GM12878 (cell line): ENCODE results near the gene FAM83G. TPM values are rescaled to one million over a fixed set of nuclear protein-coding genes. Genes with fewer than 3 reads are reported as not detected.

Experiments used
- ATAC-seq: fragments of 200-7000 bp; cut with Tn5 transposase; 3 replicates; pipeline ENCODE4 v1.9.1; 2020; ENCODE audit warnings: mild to moderate bottlenecking, moderate library complexity
- BruUV-seq: library from RNA; stranded (reverse); fragments of 400-500 nt; replicated peaks from 2 replicates; lab custom pipeline; 2021; lab: Mats Ljungman, UMichigan
- CTCF ChIA-PET: fragments of 300-600 bp; sonication (Branson Sonifier 250); formaldehyde crosslinking; extraction: SDS; loops from one replicate; lab custom pipeline; 2021; ENCODE audit warnings: inconsistent platforms; lab: Yijun Ruan, JAX
- POLR2A ChIA-PET: fragments of 350-600 bp; formaldehyde crosslinking; extraction: SDS; loops from one replicate; lab custom pipeline; 2021; ENCODE audit warnings: inconsistent platforms; lab: Charles Lee
- RAD21 ChIA-PET: fragments of 300-600 bp; sonication (Branson Sonifier 250); formaldehyde crosslinking; loops from one replicate; lab custom pipeline; 2023; ENCODE audit warnings: antibody characterized with exemption; ENCODE audit not compliant: unreplicated experiment; lab: Charles Lee
- SMC1A ChIA-PET: fragments of 300-600 bp; sonication (Branson Sonifier 250); formaldehyde crosslinking; loops from one replicate; lab custom pipeline; 2023; ENCODE audit not compliant: unreplicated experiment, uncharacterized antibody; lab: Charles Lee
- DNase-seq: peaks from one replicate; pipeline ENCODE4 v3.0.0-alpha.2; 2011; ENCODE audit warnings: low read depth, low spot score
- FAIRE-seq: peaks from 3 replicates; lab custom pipeline; 2011; peaks lifted over from hg19 to GRCh38; lab: Jason Lieb, UNC
- H2AFZ ChIP-seq: 2 replicates; pipeline ENCODE4 v1.6.0; 2011; ENCODE audit warnings: low read depth, low read length, control low read depth; ENCODE audit not compliant: control insufficient read depth
- H3K27ac ChIP-seq: 2 replicates; pipeline ENCODE4 v1.5.1; 2011; ENCODE audit warnings: control low read depth; ENCODE audit not compliant: control insufficient read depth, insufficient read depth
- H3K27me3 ChIP-seq, 2 experiments: replicated peaks in 1 of 2; 2 replicates each; pipeline versions ENCODE4 v1.6.0 to v1.6.1; 2011; ENCODE audit warnings: low read length in 1 of 2; ENCODE audit not compliant: control insufficient read depth in 2 of 2, insufficient read depth in 2 of 2
- H3K36me3 ChIP-seq, 2 experiments: 2 replicates each; pipeline ENCODE4 v1.5.1; 2011; ENCODE audit warnings: low read length in 1 of 2; ENCODE audit not compliant: control insufficient read depth in 2 of 2, insufficient read depth in 2 of 2
- H3K4me1 ChIP-seq: 2 replicates; pipeline ENCODE4 v1.6.1; 2011; ENCODE audit warnings: mild to moderate bottlenecking, low read length, moderate library complexity, mixed read lengths; ENCODE audit not compliant: control insufficient read depth, insufficient read depth
- H3K4me2 ChIP-seq: 2 replicates; pipeline ENCODE4 v1.6.0; 2011; ENCODE audit warnings: control low read depth; ENCODE audit not compliant: control insufficient read depth, insufficient read depth
- H3K4me3 ChIP-seq: fragments of 200-600 bp; sonication (generic); 2 replicates; pipeline ENCODE4 v1.5.1; 2016
- H3K79me2 ChIP-seq: 2 replicates; pipeline ENCODE4 v1.6.0; 2011; ENCODE audit warnings: low read length; ENCODE audit not compliant: control insufficient read depth, insufficient read depth
- H3K9ac ChIP-seq: 2 replicates; pipeline ENCODE4 v1.8.0; 2011; ENCODE audit warnings: low read length, control low read depth, mixed read lengths; ENCODE audit not compliant: control insufficient read depth, insufficient read depth
- H3K9me3 ChIP-seq: replicated peaks from 3 replicates; pipeline ENCODE4 v1.5.1; 2011; ENCODE audit warnings: mild to moderate bottlenecking, low read length; ENCODE audit not compliant: control insufficient read depth, insufficient read depth
- H4K20me1 ChIP-seq: 2 replicates; pipeline ENCODE4 v1.6.0; 2011; ENCODE audit not compliant: control insufficient read depth, insufficient read depth
- BHLHE40 ChIP-seq, 2 experiments: fragments of 450-650 bp in 1 of 2; IDR thresholded peaks; 2 replicates each; pipeline ENCODE4 v1.6.1; 2011 to 2017; ENCODE audit warnings: low read depth in 2 of 2, borderline replicate concordance in 1 of 2, improper control_type of control experiment in 1 of 2, low read length in 1 of 2, mild to moderate bottlenecking in 1 of 2
- ETV6 ChIP-seq, 2 experiments: fragments of 450-650 bp in 1 of 2; IDR thresholded peaks in 1 of 2; conservative IDR thresholded peaks in 1 of 2; 2 replicates each; pipeline ENCODE4 v1.6.1; 2014; ENCODE audit warnings: antibody characterized with exemption in 1 of 2, borderline replicate concordance in 1 of 2, low read depth in 1 of 2, mild to moderate bottlenecking in 1 of 2, moderate library complexity in 1 of 2
- MLLT1 ChIP-seq: fragments of 450-650 bp; IDR thresholded peaks from 2 replicates; pipeline ENCODE4 v1.6.1; 2016; ENCODE audit warnings: mild to moderate bottlenecking
- MTA2 ChIP-seq: fragments of 450-650 bp; IDR thresholded peaks from 2 replicates; pipeline ENCODE4 v1.6.1; 2016; ENCODE audit warnings: low read depth, mild to moderate bottlenecking, moderate library complexity
- MTA3 ChIP-seq: IDR thresholded peaks from 2 replicates; pipeline ENCODE4 v1.6.1; 2012; ENCODE audit warnings: low read length, inconsistent platforms, borderline replicate concordance
- NBN ChIP-seq: fragments of 450-650 bp; IDR thresholded peaks from 2 replicates; pipeline ENCODE4 v1.6.1; 2016
- NR2C1 ChIP-seq: fragments of 450-650 bp; IDR thresholded peaks from 2 replicates; pipeline ENCODE4 v1.6.1; 2017; ENCODE audit warnings: antibody characterized with exemption, mild to moderate bottlenecking, moderate library complexity
- NR2C2 ChIP-seq: IDR thresholded peaks from 2 replicates; pipeline ENCODE4 v1.6.1; 2011; ENCODE audit warnings: borderline replicate concordance, low read depth; ENCODE audit not compliant: control insufficient read depth, insufficient read length
- PAX8 ChIP-seq: fragments of 450-650 bp; IDR thresholded peaks from 2 replicates; pipeline ENCODE4 v1.6.1; 2017; ENCODE audit warnings: mild to moderate bottlenecking, moderate library complexity
- PKNOX1 ChIP-seq: fragments of 450-650 bp; IDR thresholded peaks from 2 replicates; pipeline ENCODE4 v1.6.1; 2016; ENCODE audit warnings: mild to moderate bottlenecking
- POLR2AphosphoS5 ChIP-seq: IDR thresholded peaks from 2 replicates; pipeline ENCODE4 v1.6.1; 2011; ENCODE audit warnings: mild to moderate bottlenecking, low read length, inconsistent platforms
- RCOR1 ChIP-seq: conservative IDR thresholded peaks from 2 replicates; pipeline ENCODE4 v1.6.1; 2012; ENCODE audit warnings: low read depth, low read length, improper control_type of control experiment
- SKIL ChIP-seq: fragments of 450-650 bp; IDR thresholded peaks from 2 replicates; pipeline ENCODE4 v1.6.1; 2017; ENCODE audit warnings: mild to moderate bottlenecking, low read depth, inconsistent platforms; ENCODE audit not compliant: poor library complexity, severe bottlenecking
- TCF7 ChIP-seq: IDR thresholded peaks from 2 replicates; pipeline ENCODE4 v1.6.1; 2014; ENCODE audit warnings: antibody characterized with exemption, borderline replicate concordance
- ZNF622 ChIP-seq: fragments of 450-650 bp; IDR thresholded peaks from 2 replicates; pipeline ENCODE4 v1.6.1; 2017; ENCODE audit warnings: mild to moderate bottlenecking, inconsistent platforms
- WGBS: methylation state at CpG from one replicate; pipeline ENCODE4 v1.1.6; 2016; ENCODE audit warnings: low lambda C conversion rate; ENCODE audit not compliant: insufficient replicate concordance, insufficient coverage; ENCODE audit errors: missing lambda C conversion rate; 5-methylcytosine and 5-hydroxymethylcytosine counted together
- in situ Hi-C: fragments of 300-500 bp; cut with MboI; formaldehyde crosslinking; loops from 9 replicates; pipeline ENCODE4 v1.14.3; 2018; ENCODE audit warnings: mixed read lengths
- intact Hi-C: fragments of 100-400 bp; cut with micrococcal nuclease; formaldehyde crosslinking; loops from one replicate; pipeline ENCODE4 v1.14.2; 2022; ENCODE audit not compliant: unreplicated experiment
- polyA plus RNA-seq, 11 experiments: library from polyadenylated mRNA; depleted of rRNA in 4 of 11; unstranded in 6 of 11; stranded (reverse) in 5 of 11; fragments of >200 nt; fragmentation: Nextera tagmentation in 4 of 11; fragmentation: Illumina TruSeq in 1 of 11; extraction: Ambion mirVana in 4 of 11; extraction: Trizol in 1 of 11; gene quantifications; 1 replicate in 1 of 11; 2 replicates in 10 of 11; pipeline versions ENCODE4 v1.2.1 to v1.2.3, GENCODE V29; 2011 to 2016; ENCODE audit warnings: inconsistent platforms in 2 of 11, missing spikeins in 2 of 11, low read depth in 1 of 11
- total RNA-seq, 4 experiments: library from RNA; depleted of rRNA in 3 of 4; stranded (reverse); fragments of >200 nt in 3 of 4; fragmentation: Illumina TruSeq in 1 of 4; extraction: Trizol in 1 of 4; gene quantifications; 2 replicates each; pipeline versions ENCODE4 v1.2.1 to v1.2.3, GENCODE V29; 2013 to 2021

The FAM83G gene
- total and polyA plus RNA-seq, 10 of the 15 experiments (the other 5 are each of a cell fraction or from before 2014, with no cell fraction given): 0.03 to 16.7 (median 6.5) TPM

GRCh38 chr17:18920911-18921441 is 83.6 kb downstream of the FAM83G start (continued):
- TF ChIP-seq SKIL (peak; percentile 45), PKNOX1 (peak; percentile 71; the same call in 1 of the 2 replicates), MLLT1 (peak; percentile 78), MTA2 (peak; percentile 76; the same call in 1 of the 2 replicates)

- H3K36me3 ChIP-seq: peaks cover 12 to 15% of the 10 kb centered on the region in 2 experiments; a peak in 3 of 4 replicates
- intact Hi-C loops: no loop called here
- H3K9ac ChIP-seq: peak overlapping the region; percentile 30
- FAIRE-seq (no peak), DNase-seq (no peak), ATAC-seq (no peak)
- H3K4me3 ChIP-seq: no peak overlapping the region; the same call in 1 of the 2 replicates
- peak overlapping the region; percentile 68; the same call in 1 of the 2 replicates for H3K4me2 ChIP-seq
- no TSS peak for BruUV-seq
- ChIA-PET SMC1A (interaction anchor here (0.9 to 2.0 kb wide), 4 partner anchors 10 to 61 kb away, joined by 3 to 5 read pairs (median 4); no protein-coding TSS in a partner anchor), POLR2A (interaction anchor here (1.0 kb wide), 1 partner anchor 70 kb away, joined by 3 read pairs; no protein-coding TSS in a partner anchor), CTCF (interaction anchor here (0.7 kb wide), 1 partner anchor 16 kb away, joined by 3 read pairs; no protein-coding TSS in a partner anchor), RAD21 (interaction anchor here (1.2 to 1.4 kb wide), 3 partner anchors 19 to 61 kb away, joined by 3 to 7 read pairs (median 4); no protein-coding TSS in a partner anchor)
- WGBS: 43% methylated on average over 5 of the region's 6 CpGs
- H3K9me3 ChIP-seq: no peaks in the 10 kb centered on the region
- no peak overlapping the region for H2AFZ ChIP-seq
- no peaks in the 10 kb centered on the region for H3K27me3 ChIP-seq
- H4K20me1 ChIP-seq: no peaks in the 10 kb centered on the region
- H3K27ac ChIP-seq: peak overlapping the region; percentile 98
- in situ Hi-C loops: loop anchor here (5.0 to 25.0 kb wide), 2 partner anchors 63 to 1933 kb away; partner anchors contain the start of gene PRPSAP2
- H3K79me2 ChIP-seq: peaks cover 20% of the 10 kb centered on the region
- H3K4me1 ChIP-seq: peaks cover 28% of the 10 kb centered on the region
- TF ChIP-seq ZNF622 (no peak), PAX8 (no peak), POLR2AphosphoS5 (no peak), NBN (no peak), NR2C2 (no peak), RCOR1 (no peak), MTA3 (no peak), ETV6 (conservative IDR thresholded peaks at IDR 0.05 in 1 of 2, IDR thresholded peaks at IDR 0.05 in 1 of 2; ENCODE audit: borderline replicate concordance in 1 of 2, low read depth in 1 of 2) (no peak), BHLHE40 (IDR thresholded peaks at IDR 0.05; ENCODE audit: borderline replicate concordance in 1 of 2, low read depth in 2 of 2, low read length in 1 of 2) (peak in 1 of 2 experiments; percentile 67; a peak in 1 of 4 replicates), TCF7 (no peak), NR2C1 (no peak)
Measured at GRCh38 chr17:18919963-18920362, 84.6 kb downstream of the FAM83G start.
